HG02943 (cell line): ENCODE results near the gene ADGRB2.

Experiments used
- ATAC-seq: cut with Tn5 transposase; IDR thresholded peaks from one replicate; pipeline ENCODE4 v1.9.1; 2021; ENCODE audit warnings: mild to moderate bottlenecking, low read depth, moderate library complexity; ENCODE audit not compliant: unreplicated experiment

Gene ADGRB2

DNA sequence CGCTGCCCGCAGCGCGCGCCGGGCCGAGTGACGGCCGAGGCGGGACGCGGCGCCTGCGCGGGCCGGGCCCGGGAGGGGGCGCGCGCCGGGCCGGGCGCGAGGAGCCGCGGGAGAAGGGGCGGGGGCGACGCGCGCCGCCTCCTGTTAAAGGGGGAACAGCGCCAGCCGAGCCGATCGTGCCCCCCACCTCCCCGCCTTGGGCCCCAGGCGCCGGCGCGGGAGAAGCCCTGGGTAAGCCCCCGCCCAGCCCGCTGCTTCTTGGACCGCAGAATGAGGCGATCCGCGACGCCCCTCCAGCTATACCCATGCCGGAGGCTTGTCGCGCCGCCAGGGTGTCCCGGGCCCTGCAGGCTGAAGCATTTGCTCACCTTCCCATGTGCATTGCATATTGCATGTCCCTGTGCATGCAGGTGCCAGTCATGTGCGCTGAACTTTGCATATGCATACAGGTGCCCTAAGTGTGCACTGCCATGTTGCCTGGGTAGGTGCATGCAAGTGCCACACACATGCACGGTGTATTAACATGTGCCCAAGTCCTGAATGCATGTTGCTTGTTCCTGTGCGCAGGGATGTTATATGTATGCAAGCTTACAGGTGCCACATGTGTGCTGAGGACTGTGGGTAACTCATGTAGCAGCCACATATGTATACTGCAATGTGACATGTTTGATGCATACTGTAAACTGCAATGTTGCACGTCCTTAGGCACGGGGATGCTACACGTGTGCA is at the start of gene ADGRB2:
TSS of gene ADGRB2 (minus strand) at position 29 of the 729 bp plus-strand sequence. CDS start 7,119 bp downstream, outside the sequence.
- no peak for ATAC-seq

- no peak for ATAC-seq
Measured at GRCh38 chr1:31812158-31812829, 48.2 kb upstream of the ADGRB2 start.

- no peak for ATAC-seq
Measured at GRCh38 chr1:31811605-31812004, 47.5 kb upstream of the ADGRB2 start.

DNA sequence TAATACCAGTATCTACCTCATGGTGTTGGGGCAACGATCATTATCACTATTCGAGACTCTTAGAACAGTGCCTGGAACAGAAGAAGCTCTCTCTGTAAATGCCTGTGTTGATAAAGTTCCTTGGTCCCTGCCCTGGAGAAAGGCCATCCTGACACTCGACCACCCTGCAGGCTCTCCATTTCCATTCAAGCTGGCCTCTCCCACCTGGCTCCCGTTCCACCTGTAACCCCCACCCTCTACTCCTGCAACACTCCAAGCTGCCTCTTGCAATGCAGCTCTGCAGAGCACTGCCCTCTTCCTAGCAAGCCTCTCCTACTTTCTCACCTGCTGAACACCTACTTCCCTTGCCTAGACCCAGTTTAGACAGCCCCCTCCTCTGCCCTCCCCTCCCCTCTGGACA is 45.6 kb upstream of the ADGRB2 start:
- ATAC-seq = no peak

DNA sequence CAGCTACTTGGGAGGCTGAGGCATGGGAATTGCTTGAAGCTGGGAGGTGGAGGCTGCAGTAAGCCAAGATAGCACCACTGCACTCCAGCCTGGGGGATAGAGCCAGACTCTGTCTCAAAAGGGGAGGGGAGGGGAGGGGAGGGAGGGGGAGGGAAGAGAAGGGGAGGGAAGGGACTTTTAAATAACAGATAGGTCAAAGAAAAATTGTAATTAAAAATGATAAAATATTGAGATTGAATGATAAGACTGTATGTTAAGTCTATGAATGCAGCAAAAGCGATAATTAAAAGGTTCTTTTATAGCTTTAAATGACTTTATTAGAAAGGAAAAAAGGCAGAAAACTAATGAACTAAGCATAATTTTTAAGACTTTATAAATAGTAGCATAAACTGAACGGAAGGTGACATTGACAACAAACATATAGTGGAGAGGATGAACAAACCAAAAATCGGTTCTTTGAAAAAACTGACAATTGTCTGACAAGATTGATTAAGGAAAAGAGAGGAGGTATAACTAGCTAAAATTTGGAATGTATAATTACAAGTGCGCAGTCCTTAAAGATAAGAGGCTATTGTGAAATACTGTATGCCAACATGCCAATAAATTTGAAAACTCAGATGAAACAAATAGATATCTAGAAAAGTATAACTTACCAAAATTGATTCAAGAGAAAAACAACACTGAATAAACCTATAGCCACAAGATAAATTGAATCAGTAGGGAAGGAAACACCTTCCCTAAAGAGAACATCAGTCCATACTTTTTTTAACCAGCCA is 43.3 kb upstream of the ADGRB2 start:
- ATAC-seq = no peak

- ATAC-seq = no peak
Measured at GRCh38 chr1:31805318-31805717, 41.2 kb upstream of the ADGRB2 start.

DNA sequence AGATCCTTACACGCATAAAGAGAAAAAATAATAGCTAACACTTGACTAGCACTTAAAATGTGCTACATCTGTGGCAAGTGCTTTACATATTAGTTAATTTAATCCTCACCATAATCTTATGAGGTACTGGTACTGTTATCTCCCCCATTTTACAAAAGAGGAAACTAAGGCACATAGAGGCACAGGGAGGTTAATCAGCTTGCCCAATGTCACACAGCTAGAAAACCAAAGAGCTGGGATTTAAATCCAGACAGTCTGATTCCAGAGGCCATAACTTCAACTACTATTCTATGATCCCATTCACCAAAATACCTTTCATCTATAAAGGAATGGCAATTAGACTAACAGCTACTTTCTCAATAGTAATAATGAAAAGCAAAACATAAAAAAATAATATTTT is 40.0 kb upstream of the ADGRB2 start:
- no peak for ATAC-seq

DNA sequence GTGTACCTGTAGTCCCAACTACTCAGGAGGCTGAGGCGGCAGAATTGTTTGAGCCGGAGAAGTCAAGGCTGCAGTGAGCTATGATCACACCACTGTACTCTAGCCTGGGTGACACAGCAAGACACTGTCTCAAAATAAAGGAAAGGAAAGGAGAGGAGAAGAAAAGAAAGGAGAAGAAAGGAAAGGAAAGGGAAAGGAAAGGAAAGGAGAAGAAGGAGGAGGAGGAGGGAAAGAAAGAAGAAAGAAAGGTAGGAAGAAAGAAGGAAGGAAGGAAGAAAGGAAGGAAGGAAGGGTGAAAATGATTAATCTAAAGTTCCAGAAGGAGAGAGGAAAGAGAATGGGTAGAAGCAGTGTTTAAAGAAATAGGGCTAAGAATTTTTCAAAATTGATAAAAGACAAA is 39.5 kb upstream of the ADGRB2 start:
- ATAC-seq = no peak

GRCh38 chr1:31802190-31803150 is 38.3 kb upstream of the ADGRB2 start:
- ATAC-seq = no peak

DNA sequence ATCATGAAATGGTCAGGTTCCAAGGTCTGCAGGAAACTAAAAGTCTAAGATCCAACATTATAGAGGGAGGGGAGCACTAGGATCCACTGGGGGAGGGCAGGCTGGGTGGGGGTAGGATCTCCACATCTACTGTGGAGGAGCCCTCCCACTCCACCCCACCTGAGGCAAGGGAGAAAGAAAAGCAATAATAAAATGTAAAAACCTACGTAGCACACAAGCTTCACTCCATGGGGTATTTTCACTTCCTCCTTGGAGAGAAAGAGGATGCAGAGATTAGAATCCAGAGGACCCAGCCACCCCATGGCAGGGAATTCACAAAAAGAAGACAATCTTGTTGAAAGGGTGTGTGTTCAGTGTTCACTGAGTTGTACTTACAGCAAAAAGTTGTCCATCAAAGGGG is 37.3 kb upstream of the ADGRB2 start:
- no peak for ATAC-seq

DNA sequence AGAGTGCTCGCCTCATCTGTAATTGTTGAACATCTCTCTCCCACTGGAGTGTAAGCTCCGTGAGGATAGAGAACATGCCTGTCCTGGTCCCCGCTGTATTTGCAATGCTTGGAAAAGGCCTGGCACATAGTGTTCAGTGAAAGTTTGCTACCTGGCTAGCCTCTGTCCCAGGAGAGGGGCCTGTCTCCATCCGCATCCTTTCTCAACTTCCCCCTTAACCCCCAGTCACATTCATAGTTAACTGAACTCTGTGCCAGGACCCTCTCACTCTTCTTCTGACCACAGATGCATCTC is 36.5 kb upstream of the ADGRB2 start:
- no peak for ATAC-seq

GRCh38 chr1:31799895-31800673 is 35.9 kb upstream of the ADGRB2 start:
- ATAC-seq = no peak

- ATAC-seq = no peak
Measured at GRCh38 chr1:31799196-31799894, 35.2 kb upstream of the ADGRB2 start.

DNA sequence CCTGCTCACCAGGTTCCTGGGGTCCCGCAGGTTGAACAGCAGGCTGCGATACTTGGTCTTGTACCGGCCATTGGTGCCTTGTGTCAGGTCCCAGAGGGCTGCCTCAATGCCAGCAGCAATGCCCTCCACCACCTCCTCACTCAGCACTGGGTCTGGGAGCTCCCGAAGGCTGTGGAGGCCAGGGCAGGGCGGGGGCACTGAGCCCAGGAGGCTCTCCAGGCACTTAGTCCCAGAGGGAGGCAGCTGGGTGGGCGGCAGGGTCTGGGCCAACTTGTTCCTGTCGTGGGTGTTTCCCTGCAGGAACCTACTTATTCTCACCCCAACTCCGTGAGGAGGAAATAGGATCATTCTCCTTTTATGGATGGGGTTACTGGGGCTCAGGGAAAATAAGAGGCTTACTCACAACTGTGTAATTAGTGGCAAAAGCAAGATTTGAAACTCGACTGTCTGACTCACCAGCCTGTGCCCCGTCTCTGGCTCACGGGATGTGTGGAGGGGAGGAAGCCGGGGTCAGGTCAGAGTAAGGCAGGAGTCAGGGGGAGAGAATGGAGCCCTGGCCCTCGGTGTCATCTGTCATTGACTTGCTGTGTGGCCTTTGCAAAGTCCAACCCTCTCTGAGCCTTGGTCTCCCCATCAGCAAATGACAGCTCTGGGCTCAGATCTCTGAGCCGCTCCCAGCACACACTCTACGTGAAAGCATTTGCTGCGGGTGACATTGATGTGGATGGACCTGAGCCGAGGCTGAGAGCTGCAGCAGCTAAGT is 34.5 kb upstream of the ADGRB2 start:
- no peak for ATAC-seq

DNA sequence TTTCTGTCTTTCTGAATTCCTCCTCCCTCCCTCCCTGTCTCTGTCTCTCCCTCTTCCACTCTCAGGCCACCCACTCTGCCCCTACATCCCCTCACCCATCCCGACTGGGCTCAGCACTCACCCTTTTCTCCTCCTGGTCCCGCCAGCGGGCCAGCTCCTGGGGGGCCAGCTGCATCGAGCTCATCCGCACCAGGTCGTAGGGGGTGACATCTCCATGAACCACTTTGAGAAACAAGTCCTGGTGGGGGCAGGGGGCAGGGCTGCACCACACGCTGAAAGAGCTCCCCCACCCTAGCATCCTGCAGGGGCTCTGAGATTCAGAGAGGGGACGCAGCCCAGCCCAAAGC is 33.9 kb upstream of the ADGRB2 start:
- ATAC-seq = no peak

DNA sequence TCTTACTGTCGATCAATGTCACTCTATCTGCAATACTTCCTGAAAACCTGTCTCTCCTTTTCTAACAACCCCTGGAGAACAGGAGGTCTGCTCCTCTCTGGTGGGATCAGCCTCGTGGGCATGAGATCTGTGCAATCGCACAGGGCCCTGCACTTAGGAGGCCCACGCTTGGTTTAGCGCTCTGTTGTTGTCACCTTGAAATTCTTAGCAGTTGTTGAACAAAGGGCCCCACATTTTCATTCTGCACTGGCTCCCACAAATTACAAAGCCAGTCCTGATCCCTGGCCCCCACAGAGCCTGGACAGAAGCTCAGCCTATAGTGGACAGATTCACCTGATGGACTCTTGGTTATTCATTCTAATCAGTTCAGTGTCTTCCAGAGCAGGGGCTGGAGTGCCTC is 33.1 kb upstream of the ADGRB2 start:
- no peak for ATAC-seq

DNA sequence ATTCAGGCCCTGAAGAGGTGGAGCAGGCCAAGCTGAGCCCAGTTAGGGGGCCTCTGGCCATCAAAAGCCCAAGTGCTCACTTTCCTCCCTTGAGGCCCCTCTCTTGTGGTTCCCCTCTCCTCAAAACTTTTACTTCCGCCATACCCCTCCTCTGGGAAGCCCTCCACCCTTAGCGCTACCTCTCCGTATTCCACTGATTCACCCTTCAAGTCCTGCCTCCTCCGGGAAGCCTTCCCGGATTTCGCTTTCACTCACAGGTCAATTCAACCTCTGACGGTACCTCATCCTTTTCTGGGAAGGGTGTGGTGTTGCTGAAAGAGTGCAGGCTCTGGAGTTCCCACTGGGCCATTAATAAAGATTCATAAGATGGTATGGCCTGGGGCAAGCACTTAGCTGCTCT is 32.6 kb upstream of the ADGRB2 start:
- no peak for ATAC-seq

- ATAC-seq = no peak
Measured at GRCh38 chr1:31795801-31796621, 31.9 kb upstream of the ADGRB2 start.
